Measurements from ENCODE around the gene MYO5A.

DNA sequence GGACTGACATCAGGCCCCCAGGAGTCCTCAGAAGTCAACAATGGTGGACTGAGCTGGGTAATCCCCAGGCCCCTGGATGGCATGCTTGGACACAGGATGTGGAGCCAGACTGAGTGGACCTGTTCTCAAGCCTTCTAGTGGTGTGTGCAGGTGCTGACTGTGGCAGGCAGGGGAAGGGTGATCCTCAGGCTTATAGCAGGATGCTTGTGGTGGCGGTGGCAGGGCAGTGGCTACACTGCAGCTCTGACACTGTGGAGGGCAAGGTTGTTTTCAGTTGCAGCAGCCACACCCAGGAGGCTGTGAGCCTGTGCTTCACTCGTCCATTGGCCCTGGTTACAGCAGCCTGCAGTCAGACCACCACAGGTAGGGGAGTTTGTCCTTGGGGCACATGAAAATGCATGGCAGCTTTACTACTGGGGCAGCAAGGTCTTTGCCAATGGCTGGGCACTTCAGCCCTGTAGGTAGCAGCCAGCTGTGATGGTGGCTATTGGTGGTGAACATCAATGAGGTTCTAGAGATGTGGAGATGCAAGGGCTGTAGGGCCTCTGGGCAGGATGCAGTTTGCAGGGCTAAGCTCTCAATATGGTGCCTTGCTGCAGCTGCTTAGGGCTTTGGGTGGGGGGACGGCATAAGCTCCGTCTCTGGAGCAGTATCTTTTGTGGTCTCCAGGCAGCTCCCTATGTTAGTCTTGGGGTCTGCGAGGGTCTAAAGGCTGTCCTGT, 17.5 kb upstream of the MYO5A start:
- TF ChIP-seq POLR2AphosphoS5 (IDR thresholded peaks at IDR 0.05; ENCODE audit: low read depth) (peak; percentile 66; the same call in 1 of the 2 replicates), GABPA (IDR thresholded peaks at IDR 0.05; ENCODE audit: low read depth) (no peak)
- TF ChIP-seq, protein P1, sequence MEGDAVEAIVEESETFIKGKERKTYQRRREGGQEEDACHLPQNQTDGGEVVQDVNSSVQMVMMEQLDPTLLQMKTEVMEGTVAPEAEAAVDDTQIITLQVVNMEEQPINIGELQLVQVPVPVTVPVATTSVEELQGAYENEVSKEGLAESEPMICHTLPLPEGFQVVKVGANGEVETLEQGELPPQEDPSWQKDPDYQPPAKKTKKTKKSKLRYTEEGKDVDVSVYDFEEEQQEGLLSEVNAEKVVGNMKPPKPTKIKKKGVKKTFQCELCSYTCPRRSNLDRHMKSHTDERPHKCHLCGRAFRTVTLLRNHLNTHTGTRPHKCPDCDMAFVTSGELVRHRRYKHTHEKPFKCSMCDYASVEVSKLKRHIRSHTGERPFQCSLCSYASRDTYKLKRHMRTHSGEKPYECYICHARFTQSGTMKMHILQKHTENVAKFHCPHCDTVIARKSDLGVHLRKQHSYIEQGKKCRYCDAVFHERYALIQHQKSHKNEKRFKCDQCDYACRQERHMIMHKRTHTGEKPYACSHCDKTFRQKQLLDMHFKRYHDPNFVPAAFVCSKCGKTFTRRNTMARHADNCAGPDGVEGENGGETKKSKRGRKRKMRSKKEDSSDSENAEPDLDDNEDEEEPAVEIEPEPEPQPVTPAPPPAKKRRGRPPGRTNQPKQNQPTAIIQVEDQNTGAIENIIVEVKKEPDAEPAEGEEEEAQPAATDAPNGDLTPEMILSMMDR (IDR thresholded peaks at IDR 0.05; ENCODE audit: insufficient read depth, low read length) = no peak
- TF ChIP-seq, protein P2, sequence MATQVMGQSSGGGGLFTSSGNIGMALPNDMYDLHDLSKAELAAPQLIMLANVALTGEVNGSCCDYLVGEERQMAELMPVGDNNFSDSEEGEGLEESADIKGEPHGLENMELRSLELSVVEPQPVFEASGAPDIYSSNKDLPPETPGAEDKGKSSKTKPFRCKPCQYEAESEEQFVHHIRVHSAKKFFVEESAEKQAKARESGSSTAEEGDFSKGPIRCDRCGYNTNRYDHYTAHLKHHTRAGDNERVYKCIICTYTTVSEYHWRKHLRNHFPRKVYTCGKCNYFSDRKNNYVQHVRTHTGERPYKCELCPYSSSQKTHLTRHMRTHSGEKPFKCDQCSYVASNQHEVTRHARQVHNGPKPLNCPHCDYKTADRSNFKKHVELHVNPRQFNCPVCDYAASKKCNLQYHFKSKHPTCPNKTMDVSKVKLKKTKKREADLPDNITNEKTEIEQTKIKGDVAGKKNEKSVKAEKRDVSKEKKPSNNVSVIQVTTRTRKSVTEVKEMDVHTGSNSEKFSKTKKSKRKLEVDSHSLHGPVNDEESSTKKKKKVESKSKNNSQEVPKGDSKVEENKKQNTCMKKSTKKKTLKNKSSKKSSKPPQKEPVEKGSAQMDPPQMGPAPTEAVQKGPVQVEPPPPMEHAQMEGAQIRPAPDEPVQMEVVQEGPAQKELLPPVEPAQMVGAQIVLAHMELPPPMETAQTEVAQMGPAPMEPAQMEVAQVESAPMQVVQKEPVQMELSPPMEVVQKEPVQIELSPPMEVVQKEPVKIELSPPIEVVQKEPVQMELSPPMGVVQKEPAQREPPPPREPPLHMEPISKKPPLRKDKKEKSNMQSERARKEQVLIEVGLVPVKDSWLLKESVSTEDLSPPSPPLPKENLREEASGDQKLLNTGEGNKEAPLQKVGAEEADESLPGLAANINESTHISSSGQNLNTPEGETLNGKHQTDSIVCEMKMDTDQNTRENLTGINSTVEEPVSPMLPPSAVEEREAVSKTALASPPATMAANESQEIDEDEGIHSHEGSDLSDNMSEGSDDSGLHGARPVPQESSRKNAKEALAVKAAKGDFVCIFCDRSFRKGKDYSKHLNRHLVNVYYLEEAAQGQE (IDR thresholded peaks at IDR 0.05; ENCODE audit: insufficient replicate concordance, low read depth) = no peak
